H1 (cell line): Measurements from ENCODE around the gene PPIH. TPM values are rescaled to one million over a fixed set of nuclear protein-coding genes. Genes with fewer than 3 reads are reported as not detected.

Source experiments
- CTCF ChIA-PET: fragments of 300-600 bp; sonication (Branson Sonifier 250); formaldehyde crosslinking; loops from one replicate; lab custom pipeline; 2021; ENCODE audit not compliant: partially characterized antibody; lab: Charles Lee
- POLR2A ChIA-PET: fragments of 300-600 bp; sonication (Branson Sonifier 250); formaldehyde crosslinking; loops from one replicate; lab custom pipeline; 2021; ENCODE audit warnings: inconsistent platforms; ENCODE audit not compliant: partially characterized antibody; lab: Charles Lee
- DNase-seq, 2 experiments: peaks; one replicate each; pipeline versions ENCODE4 v3.0.0 to v3.0.0-alpha.2; 2010 to 2022; ENCODE audit warnings: low spot score in 2 of 2, low read depth in 1 of 2, mixed read lengths in 1 of 2
- FAIRE-seq: peaks from 2 replicates; lab custom pipeline; 2011; peaks lifted over from hg19 to GRCh38; lab: Jason Lieb, UNC
- H2AFZ ChIP-seq: 2 replicates; pipeline ENCODE4 v1.8.1; 2012; ENCODE audit warnings: low read length, inconsistent platforms
- H2AK5ac ChIP-seq: 2 replicates; pipeline ENCODE4 v1.6.1; 2013; ENCODE audit warnings: low read depth, low read length
- H2BK120ac ChIP-seq: replicated peaks from 2 replicates; pipeline ENCODE3; 2013; ENCODE audit warnings: low read depth, low read length, inconsistent platforms
- H2BK12ac ChIP-seq: 2 replicates; pipeline ENCODE4 v1.6.1; 2013; ENCODE audit warnings: low read depth, low read length
- H2BK15ac ChIP-seq: 2 replicates; pipeline ENCODE4 v1.6.1; 2013; ENCODE audit warnings: low read length
- H2BK20ac ChIP-seq: 2 replicates; pipeline ENCODE4 v1.6.1; 2013; ENCODE audit warnings: low read length
- H2BK5ac ChIP-seq: 2 replicates; pipeline ENCODE4 v1.6.1; 2013; ENCODE audit warnings: low read depth, low read length
- H3K14ac ChIP-seq: 2 replicates; pipeline ENCODE4 v1.6.1; 2013; ENCODE audit warnings: inconsistent platforms; ENCODE audit not compliant: insufficient read length
- H3K18ac ChIP-seq: 2 replicates; pipeline ENCODE4 v1.6.1; 2013; ENCODE audit warnings: low read length; ENCODE audit errors: extremely low read depth
- H3K23ac ChIP-seq: 2 replicates; pipeline ENCODE4 v1.6.1; 2013; ENCODE audit warnings: inconsistent platforms; ENCODE audit not compliant: insufficient read length
- H3K23me2 ChIP-seq: 2 replicates; pipeline ENCODE4 v1.6.1; 2013; ENCODE audit warnings: low read depth, low read length
- H3K27ac ChIP-seq: 2 replicates; pipeline ENCODE4 v1.6.1; 2011; ENCODE audit warnings: low read depth, low read length, inconsistent platforms
- H3K27me3 ChIP-seq, 4 experiments: replicated peaks in 1 of 4; 1 replicate in 1 of 4; 2 replicates in 3 of 4; pipeline versions ENCODE4 v1.6.1 to v1.8.1; 2011 to 2013; ENCODE audit warnings: low read length in 3 of 4, mild to moderate bottlenecking in 3 of 4, inconsistent platforms in 2 of 4, mixed read lengths in 2 of 4, moderate library complexity in 1 of 4; ENCODE audit not compliant: control insufficient read depth in 3 of 4, insufficient read depth in 3 of 4; ENCODE audit errors: extremely low read depth in 1 of 4
- H3K36me3 ChIP-seq, 4 experiments: 2 replicates each; pipeline versions ENCODE4 v1.6.1 to v1.8.1; 2011 to 2013; ENCODE audit warnings: mild to moderate bottlenecking in 4 of 4, low read length in 3 of 4, moderate library complexity in 2 of 4, control low read depth in 1 of 4, inconsistent platforms in 1 of 4; ENCODE audit not compliant: insufficient read depth in 4 of 4, control insufficient read depth in 2 of 4
- H3K4ac ChIP-seq: replicated peaks from 2 replicates; pipeline ENCODE3; 2013; ENCODE audit warnings: low read length, low read depth, mixed read lengths, inconsistent platforms; ENCODE audit not compliant: insufficient read length
- H3K4me1 ChIP-seq, 4 experiments: replicated peaks in 1 of 4; 1 replicate in 1 of 4; 2 replicates in 3 of 4; pipeline versions ENCODE4 v1.6.1 to v1.8.1; 2011 to 2013; ENCODE audit warnings: low read length in 3 of 4, inconsistent platforms in 2 of 4, mixed read lengths in 1 of 4; ENCODE audit not compliant: insufficient read depth in 4 of 4, control insufficient read depth in 3 of 4
- H3K4me2 ChIP-seq, 2 experiments: 2 replicates each; pipeline versions ENCODE4 v1.6.1 to v1.8.1; 2011 to 2013; ENCODE audit warnings: low read depth in 2 of 2, low read length in 2 of 2, control low read depth in 1 of 2, inconsistent platforms in 1 of 2, mild to moderate bottlenecking in 1 of 2; ENCODE audit not compliant: insufficient read depth in 1 of 2
- H3K4me3 ChIP-seq, 4 experiments: fragments of 200-600, 300-600 bp in 1 of 4; sonication (generic), shearing (Covaris generic), sonication (Bioruptor Twin) in 1 of 4; 2 replicates each; pipeline versions ENCODE4 v1.5.1 to v1.8.1; 2011 to 2016; ENCODE audit warnings: low read length in 4 of 4, low read depth in 3 of 4, control low read depth in 2 of 4, inconsistent platforms in 2 of 4, mild to moderate bottlenecking in 2 of 4, mixed read lengths in 1 of 4, moderate library complexity in 1 of 4; ENCODE audit not compliant: insufficient read depth in 2 of 4; ENCODE audit errors: extremely low read depth in 1 of 4
- H3K56ac ChIP-seq: replicated peaks from 2 replicates; pipeline ENCODE3; 2013; ENCODE audit warnings: low read depth, mild to moderate bottlenecking, mixed read lengths, low read length, inconsistent platforms; ENCODE audit not compliant: insufficient read length
- H3K79me1 ChIP-seq: 2 replicates; pipeline ENCODE4 v1.6.1; 2013; ENCODE audit warnings: low read depth, low read length, control low read depth
- H3K79me2 ChIP-seq, 2 experiments: 2 replicates each; pipeline versions ENCODE4 v1.6.1 to v1.8.1; 2012 to 2013; ENCODE audit warnings: low read length in 2 of 2, mild to moderate bottlenecking in 2 of 2, inconsistent platforms in 1 of 2; ENCODE audit not compliant: insufficient read depth in 2 of 2, control insufficient read depth in 1 of 2
- H3K9ac ChIP-seq, 4 experiments: replicated peaks in 1 of 4; 1 replicate in 1 of 4; 2 replicates in 3 of 4; pipeline versions ENCODE4 v1.6.1 to v1.8.1; 2011 to 2013; ENCODE audit warnings: low read depth in 3 of 4, low read length in 3 of 4, control low read depth in 2 of 4, mild to moderate bottlenecking in 2 of 4, moderate library complexity in 2 of 4, inconsistent platforms in 1 of 4; ENCODE audit errors: extremely low read depth in 1 of 4
- H3K9me3 ChIP-seq, 2 experiments: 2 replicates each; pipeline versions ENCODE4 v1.6.1 to v1.8.1; 2012 to 2013; ENCODE audit warnings: mild to moderate bottlenecking in 2 of 2, moderate library complexity in 2 of 2, control low read depth in 1 of 2, inconsistent platforms in 1 of 2, low read depth in 1 of 2, low read length in 1 of 2, mixed read lengths in 1 of 2; ENCODE audit not compliant: insufficient read depth in 2 of 2
- H4K20me1 ChIP-seq, 2 experiments: replicated peaks in 1 of 2; 2 replicates each; pipeline versions ENCODE3 to v1.8.1; 2011 to 2013; ENCODE audit warnings: inconsistent platforms in 2 of 2, low read length in 2 of 2, mild to moderate bottlenecking in 1 of 2; ENCODE audit not compliant: insufficient read depth in 2 of 2, control insufficient read depth in 1 of 2
- H4K5ac ChIP-seq: 2 replicates; pipeline ENCODE4 v1.6.1; 2013; ENCODE audit warnings: low read length, low read depth, mixed read lengths, inconsistent platforms; ENCODE audit not compliant: insufficient read length
- H4K8ac ChIP-seq: 2 replicates; pipeline ENCODE4 v1.8.0; 2013; ENCODE audit warnings: mild to moderate bottlenecking, moderate library complexity, low read length, inconsistent platforms; ENCODE audit not compliant: insufficient read depth; ENCODE audit errors: extremely low read depth
- H4K91ac ChIP-seq: replicated peaks from 2 replicates; pipeline ENCODE3; 2013; ENCODE audit warnings: low read length, mixed read lengths, inconsistent platforms; ENCODE audit not compliant: insufficient read length
- KDM1A ChIP-seq: fragments of 200-600, 300-600 bp; sonication (generic); IDR thresholded peaks from 2 replicates; pipeline ENCODE4 v1.7.1; 2016; ENCODE audit warnings: mild to moderate bottlenecking, low read length, borderline replicate concordance
- SIN3A ChIP-seq, 2 experiments: IDR thresholded peaks in 1 of 2; conservative IDR thresholded peaks in 1 of 2; 2 replicates each; pipeline ENCODE4 v1.6.1; 2011 to 2012; ENCODE audit warnings: low read length in 2 of 2, improper control_type of control experiment in 1 of 2, low read depth in 1 of 2, mild to moderate bottlenecking in 1 of 2
- WGBS, 2 experiments: shearing (Covaris generic) in 1 of 2; methylation state at CpG; one replicate each; pipeline versions ENCODE4 v1.1.6 to v1.1.7; 2013 to 2015; ENCODE audit warnings: low lambda C conversion rate in 2 of 2, mixed read lengths in 2 of 2, inconsistent platforms in 1 of 2, low coverage in 1 of 2, missing lambda C conversion rate in 1 of 2; ENCODE audit not compliant: insufficient replicate concordance in 2 of 2, insufficient coverage in 1 of 2, insufficient read length in 1 of 2; ENCODE audit errors: extremely low coverage in 1 of 2, missing lambda C conversion rate in 1 of 2; 5-methylcytosine and 5-hydroxymethylcytosine counted together
- polyA plus RNA-seq, 7 experiments: library from polyadenylated mRNA; depleted of rRNA in 3 of 7; stranded (reverse) in 5 of 7; unstranded in 2 of 7; fragments of >200 nt in 5 of 7; fragments of 200-250 nt in 2 of 7; gene quantifications; 1 replicate in 5 of 7; 2 replicates in 1 of 7; 4 replicates in 1 of 7; pipeline versions ENCODE4 v1.2.1 to v1.2.3, GENCODE V29; 2011 to 2013; ENCODE audit warnings: missing spikeins in 2 of 7, mixed read lengths in 2 of 7
- total RNA-seq: library from RNA; stranded (reverse); fragmentation: NEBNext Ultra II Directional; extraction: Animal tissue kit (Norgen Biotek cat#: 25700); gene quantifications from 2 replicates; pipeline ENCODE4 v1.2.1, GENCODE V29; 2021

Gene PPIH
- total and polyA plus RNA-seq, 2 of the 8 experiments (the other 6 are each of a cell fraction or from before 2014, with no cell fraction given) = 78.1 to 91.5 TPM

GRCh38 chr1:42686418-42686817 is 28.2 kb downstream of the PPIH start:
- no peaks in the 10 kb centered on the region; the same call in 1 of the 2 replicates for H3K79me1 ChIP-seq
- H2BK12ac ChIP-seq = no peak overlapping the region
- POLR2A ChIA-PET = interaction anchor here (0.6 to 2.4 kb wide), 10 partner anchors 8 to 1842 kb away, joined by 3 to 10 read pairs (median 4); partner anchors contain the start of genes C1orf50 and P3H1
- H2AK5ac ChIP-seq = no peak overlapping the region
- H3K23ac ChIP-seq = no peak overlapping the region
- H4K91ac ChIP-seq = no peak overlapping the region
- DNase-seq (no peak), FAIRE-seq (no peak)
- peaks cover 82 to 90% of the 10 kb centered on the region in 2 experiments for H3K79me2 ChIP-seq
- no peaks in the 10 kb centered on the region for H3K9me3 ChIP-seq
- H4K8ac ChIP-seq = no peak overlapping the region
- peak overlapping the region in 1 of 4 experiments; percentile 14; a peak in 1 of 7 replicates for H3K9ac ChIP-seq
- no peak overlapping the region for H2BK20ac ChIP-seq
- H4K20me1 ChIP-seq = peaks cover 45 to 60% of the 10 kb centered on the region in 2 experiments
- no peak overlapping the region for H2BK15ac ChIP-seq
- WGBS, 2 experiments = 91% methylated on average over 4 of the region's 4 CpGs; no CpG with 5 or more reads in 1 of the 2 experiments
- H2AFZ ChIP-seq = no peak overlapping the region
- peaks cover 2 to 11% (median 9%) of the 10 kb centered on the region in 4 experiments; a peak in 5 of 7 replicates for H3K4me1 ChIP-seq
- H3K18ac ChIP-seq = no peak overlapping the region
- peak overlapping the region; percentile 15 to 84; a peak in 3 of 4 replicates for H3K4me2 ChIP-seq
- no peak overlapping the region for H2BK5ac ChIP-seq
- TF ChIP-seq KDM1A (no peak), SIN3A (conservative IDR thresholded peaks at IDR 0.05 in 1 of 2, IDR thresholded peaks at IDR 0.05 in 1 of 2; ENCODE audit: low read depth in 1 of 2, low read length in 2 of 2) (no peak)
- TF ChIP-seq, all 59 proteins: peak for 0
- H3K56ac ChIP-seq = no peak overlapping the region
- peaks cover 0 to 42% (median 13%) of the 10 kb centered on the region in 4 experiments; a peak in 6 of 8 replicates for H3K36me3 ChIP-seq
- CTCF ChIA-PET = interaction anchor here (1.7 kb wide), 1 partner anchor 61 kb away, joined by 5 read pairs; no protein-coding TSS in a partner anchor
- no peak overlapping the region for H3K14ac ChIP-seq
- H2BK120ac ChIP-seq = no peak overlapping the region
- H3K27me3 ChIP-seq = no peaks in the 10 kb centered on the region
- no peak overlapping the region for H3K4ac ChIP-seq
- no peak overlapping the region for H4K5ac ChIP-seq
- peak overlapping the region in 1 of 4 experiments; percentile 83; a peak in 2 of 8 replicates for H3K4me3 ChIP-seq
- no peak overlapping the region for H3K27ac ChIP-seq
- peaks cover 11% of the 10 kb centered on the region for H3K23me2 ChIP-seq
